Spleen (tissue), 7 donors: ENCODE measurements around the gene DOCK10.

Experiments used
- CTCF ChIP-seq, 11 experiments: fragments of 200-600 bp in 7 of 11; fragments of 450-650 bp in 4 of 11; sonication (generic) in 4 of 11; IDR thresholded peaks in 8 of 11; conservative IDR thresholded peaks in 3 of 11; 1 replicate in 7 of 11; 2 replicates in 4 of 11; pipeline versions ENCODE4 v1.4.0 to v1.8.0; 2016 to 2021; ENCODE audit warnings: antibody characterized with exemption in 11 of 11, inconsistent platforms in 4 of 11, mild to moderate bottlenecking in 1 of 11
- POLR2A ChIP-seq, 3 donors: fragments of 450-650 bp; IDR thresholded peaks; one replicate each; pipeline ENCODE4 v1.5.1; 2017; ENCODE audit warnings: antibody characterized with exemption in 3 of 3, mild to moderate bottlenecking in 1 of 3
- donor health status: DM: no; HTN: no; CAD: no; lungs with moderate emphysema.
- donor health status: DM: no; HTN: no; CAD: no.
- donor health status: DM: no; HTN: no; CAD: no.

GRCh38 chr2:225055714-225056113, 13.4 kb upstream of the DOCK10 start:
- TF ChIP-seq CTCF (IDR thresholded peaks at IDR 0.05 in 8 of 11, conservative IDR thresholded peaks at IDR 0.05 in 3 of 11) (no peak), POLR2A (IDR thresholded peaks at IDR 0.05) (no peak)
